Prostate gland (tissue), 2 donors: ENCODE measurements around the gene IMMP2L.

Experiments used
- CTCF ChIP-seq, 4 experiments: fragments of 200-600 bp in 2 of 4; fragments of 450-650 bp in 2 of 4; sonication (generic) in 2 of 4; IDR thresholded peaks; 1 replicate in 3 of 4; 2 replicates in 1 of 4; pipeline ENCODE4 v1.5.1; 2016 to 2019; ENCODE audit warnings: antibody characterized with exemption in 4 of 4, mild to moderate bottlenecking in 2 of 4, moderate library complexity in 2 of 4
- POLR2A ChIP-seq: fragments of 450-650 bp; IDR thresholded peaks from one replicate; pipeline ENCODE4 v1.6.1; 2016; ENCODE audit warnings: antibody characterized with exemption, mild to moderate bottlenecking
- POLR2AphosphoS5 ChIP-seq: sonication (generic); formaldehyde crosslinking; IDR thresholded peaks from one replicate; pipeline ENCODE4 v1.6.1; 2017; ENCODE audit warnings: antibody characterized with exemption

GRCh38 chr7:111150709-111151108 lies 411.6 kb downstream of the IMMP2L start:
- TF ChIP-seq CTCF (IDR thresholded peaks at IDR 0.05) (no peak), POLR2A (no peak), POLR2AphosphoS5 (no peak)
